Subcutaneous adipose tissue (tissue), 4 donors: ENCODE results near the gene CEBPA. TPM values are rescaled to one million over a fixed set of nuclear protein-coding genes. Genes with fewer than 3 reads are reported as not detected.

ENCODE experiments used
- total RNA-seq, 4 donors: library from RNA; depleted of rRNA; stranded (reverse); fragments of >200 nt; gene quantifications; one replicate each; pipeline ENCODE4 v1.1.0, GENCODE V29; 2016
- TF ChIP-seq, protein P1 (sequence below): fragments of 450-650 bp; IDR thresholded peaks from one replicate; pipeline ENCODE4 v1.5.1; 2016; ENCODE audit warnings: low read depth, mild to moderate bottlenecking, control low read depth, antibody characterized with exemption, moderate library complexity

Gene CEBPA
- total RNA-seq, 4 donors from 2014 or later, result 114 to 646 (median 258) TPM

DNA sequence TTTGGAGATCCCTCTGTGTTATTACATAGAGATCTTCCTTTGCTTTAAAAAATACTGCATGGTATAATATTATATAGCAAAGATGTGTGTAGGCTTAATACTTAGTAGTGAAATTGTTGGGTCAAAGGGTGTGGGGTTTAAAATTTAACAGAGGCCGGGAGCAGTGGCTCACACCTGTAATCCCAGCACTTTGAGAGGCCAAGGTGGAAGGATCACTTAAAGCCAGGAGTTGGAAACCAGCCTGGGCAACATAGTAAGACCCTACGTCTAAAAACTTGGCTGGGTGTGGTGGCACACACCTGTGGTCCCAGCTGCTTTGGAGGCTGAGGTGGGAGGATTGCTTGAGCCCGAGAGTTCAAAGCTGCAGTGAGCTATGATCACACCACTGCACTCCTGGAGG, 22.3 kb upstream of the CEBPA start:
- TF ChIP-seq, protein P1, sequence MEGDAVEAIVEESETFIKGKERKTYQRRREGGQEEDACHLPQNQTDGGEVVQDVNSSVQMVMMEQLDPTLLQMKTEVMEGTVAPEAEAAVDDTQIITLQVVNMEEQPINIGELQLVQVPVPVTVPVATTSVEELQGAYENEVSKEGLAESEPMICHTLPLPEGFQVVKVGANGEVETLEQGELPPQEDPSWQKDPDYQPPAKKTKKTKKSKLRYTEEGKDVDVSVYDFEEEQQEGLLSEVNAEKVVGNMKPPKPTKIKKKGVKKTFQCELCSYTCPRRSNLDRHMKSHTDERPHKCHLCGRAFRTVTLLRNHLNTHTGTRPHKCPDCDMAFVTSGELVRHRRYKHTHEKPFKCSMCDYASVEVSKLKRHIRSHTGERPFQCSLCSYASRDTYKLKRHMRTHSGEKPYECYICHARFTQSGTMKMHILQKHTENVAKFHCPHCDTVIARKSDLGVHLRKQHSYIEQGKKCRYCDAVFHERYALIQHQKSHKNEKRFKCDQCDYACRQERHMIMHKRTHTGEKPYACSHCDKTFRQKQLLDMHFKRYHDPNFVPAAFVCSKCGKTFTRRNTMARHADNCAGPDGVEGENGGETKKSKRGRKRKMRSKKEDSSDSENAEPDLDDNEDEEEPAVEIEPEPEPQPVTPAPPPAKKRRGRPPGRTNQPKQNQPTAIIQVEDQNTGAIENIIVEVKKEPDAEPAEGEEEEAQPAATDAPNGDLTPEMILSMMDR, result no peak

DNA sequence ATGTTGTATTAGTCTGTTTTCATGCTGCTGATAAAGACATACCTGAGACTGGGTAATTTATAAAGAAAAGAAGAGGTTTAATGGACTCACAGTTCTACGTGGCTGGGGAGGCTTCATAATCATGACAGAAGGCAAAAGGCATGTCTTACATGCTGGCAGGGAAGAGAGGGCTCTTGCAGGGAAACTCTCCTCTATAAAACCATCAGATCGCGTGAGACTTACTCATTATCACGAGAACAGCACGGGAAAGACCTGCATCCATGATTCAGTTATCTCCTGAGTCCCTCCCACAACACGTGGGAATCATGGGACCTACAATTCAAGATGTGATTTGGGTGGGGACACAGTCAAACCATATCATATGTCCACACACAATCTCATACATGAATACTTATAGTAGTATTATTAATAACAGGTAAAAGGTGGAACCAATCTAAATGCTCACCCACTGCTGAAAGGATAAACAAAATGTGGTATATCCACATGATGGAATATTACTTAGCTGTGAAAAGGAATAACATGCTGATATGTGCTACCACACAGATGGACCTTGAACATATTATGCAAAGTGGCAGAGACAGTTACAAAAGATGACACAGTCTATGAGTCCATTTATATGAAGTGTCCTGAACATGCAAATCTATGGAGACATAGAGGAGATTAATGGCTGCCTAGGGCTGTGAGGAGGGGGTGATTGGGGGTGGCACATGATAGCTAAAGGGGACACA, 20.9 kb upstream of the CEBPA start:
- TF ChIP-seq, protein P1, result no peak

DNA sequence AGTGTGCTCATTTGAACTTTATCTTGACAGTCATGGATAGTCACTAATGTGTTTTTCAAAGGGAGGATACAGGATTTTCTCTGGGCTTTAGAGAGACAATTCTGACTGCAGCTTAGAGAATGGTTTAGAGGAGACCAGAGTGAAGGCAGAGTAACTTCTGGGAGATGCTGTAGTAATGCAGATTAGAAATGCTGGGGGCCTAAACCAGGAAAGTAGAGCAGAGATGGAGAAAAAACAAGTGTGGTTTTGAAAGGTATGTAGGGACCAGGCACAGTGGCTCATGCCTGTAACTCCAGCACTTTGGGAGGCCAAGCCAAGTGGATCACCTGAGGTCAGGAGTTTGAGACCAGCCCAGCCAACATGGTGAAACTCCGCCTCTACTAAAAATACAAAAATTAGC, 18.3 kb upstream of the CEBPA start:
- TF ChIP-seq, protein P1, result no peak

DNA sequence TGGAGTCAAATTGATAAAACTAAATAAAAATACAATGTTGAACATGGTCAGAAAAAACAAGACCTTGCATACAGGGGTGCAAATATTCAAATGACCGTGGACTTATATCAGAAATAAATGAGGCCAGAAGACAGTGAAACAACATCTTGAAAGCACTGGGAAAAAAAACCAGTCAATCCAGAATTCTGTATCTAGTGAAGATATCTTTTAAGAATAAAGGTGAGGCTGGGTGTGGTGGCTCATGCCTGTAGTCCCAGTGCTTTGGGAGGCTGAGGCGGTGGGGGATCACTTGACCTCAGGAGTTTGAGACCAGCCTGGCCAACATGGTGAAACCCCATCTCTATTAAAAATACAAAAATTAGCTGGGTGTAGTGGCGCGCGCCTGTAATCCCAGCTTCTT, 15.2 kb upstream of the CEBPA start:
- TF ChIP-seq, protein P1, result no peak

DNA sequence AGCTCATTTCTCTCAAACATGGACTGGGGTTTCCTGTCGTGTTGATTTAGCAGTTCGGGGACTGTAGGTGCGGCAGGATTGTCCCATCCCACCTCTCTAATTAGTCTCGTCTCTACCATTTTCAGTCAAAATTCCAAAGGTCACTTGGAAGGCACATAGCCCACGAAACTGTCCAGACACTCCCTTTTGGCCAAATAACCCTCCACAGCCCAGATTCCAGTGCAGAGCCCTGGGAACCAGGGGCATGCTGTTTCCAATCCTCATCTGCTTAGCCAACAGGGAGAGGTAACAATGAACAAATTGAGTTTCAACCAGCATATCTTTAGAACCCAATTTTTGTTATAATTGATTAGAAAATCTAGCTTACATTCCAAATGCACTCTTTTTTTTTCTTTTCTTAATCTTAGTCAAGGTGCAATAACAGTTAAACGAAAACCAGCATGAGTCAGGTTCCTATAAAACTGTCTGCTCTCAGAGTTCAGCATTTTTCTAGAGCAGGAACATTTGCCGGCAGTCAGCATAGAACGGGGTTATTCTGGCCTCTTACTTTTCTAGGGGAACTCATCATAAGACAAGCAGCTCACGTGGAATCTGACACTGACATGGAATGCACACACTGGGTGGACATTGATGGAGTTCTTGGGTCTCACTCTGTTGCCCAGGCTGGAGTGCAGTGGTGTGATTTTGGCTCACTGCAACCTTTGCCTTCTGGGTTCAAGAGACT, 14.4 kb upstream of the CEBPA start:
- TF ChIP-seq, protein P1, result no peak

DNA sequence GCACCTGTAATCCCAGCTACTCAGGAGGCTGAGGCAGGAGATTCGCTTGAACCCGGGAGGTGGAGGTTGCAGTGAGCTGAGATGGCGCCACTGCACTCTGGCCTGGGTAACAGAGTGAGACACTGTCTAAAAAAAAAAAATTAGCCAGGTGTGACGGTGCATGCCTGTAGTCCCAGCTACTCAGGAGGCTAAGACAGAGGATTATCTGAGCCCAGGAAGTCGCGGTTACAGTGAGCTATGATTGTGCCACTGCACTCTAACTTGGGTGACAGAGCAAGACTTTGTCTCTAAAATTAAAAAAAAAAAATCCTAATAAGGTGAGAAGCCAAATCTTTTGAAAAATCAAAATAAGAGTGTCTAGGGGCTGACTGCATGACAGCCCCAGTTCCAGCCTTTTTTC, 9.7 kb upstream of the CEBPA start:
- TF ChIP-seq, protein P1, result no peak

DNA sequence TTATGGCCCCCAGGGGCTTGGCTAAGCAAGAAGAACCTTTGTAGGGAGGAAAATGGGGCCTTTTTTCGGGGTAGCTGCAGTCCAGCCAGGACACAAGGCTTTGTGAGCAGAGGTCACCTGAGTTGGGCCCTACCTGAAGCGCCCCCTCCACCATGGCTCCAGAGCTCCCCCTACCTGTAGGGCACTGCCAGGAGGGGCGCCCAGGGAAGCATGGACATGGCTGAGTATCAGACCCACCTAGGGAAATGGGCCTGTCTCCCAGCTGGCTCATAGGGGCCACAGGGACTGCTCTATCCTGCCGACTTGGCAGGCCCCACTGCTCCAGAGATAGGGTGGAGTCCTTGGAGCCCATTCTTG, 9.0 kb upstream of the CEBPA start:
- TF ChIP-seq, protein P1, result no peak
